ENCODE data around the gene XKR7. TPM values are rescaled to one million over a fixed set of nuclear protein-coding genes. Genes with fewer than 3 reads are reported as not detected.

XKR7 gene
- total RNA-seq, 1 experiment from 2014 or later = 1.3 TPM

- Histone ChIP-seq H3K4me2 (ENCODE audit: insufficient read depth, insufficient read length, low read length) (no peak overlapping the region), H3T11ph (ENCODE audit: low read length) (no peak overlapping the region), H2BK5ac (ENCODE audit: insufficient read length, low read length) (no peak overlapping the region), H2AFZ (ENCODE audit: low read length) (no peak overlapping the region), H3K23ac (ENCODE audit: insufficient read length, low read depth, low read length) (no peak overlapping the region), H2BK120ac (ENCODE audit: low read depth, low read length, poor library complexity, severe bottlenecking) (no peak overlapping the region), H4K91ac (ENCODE audit: insufficient read length, low read depth, low read length) (no peak overlapping the region), H2AK5ac (ENCODE audit: insufficient read length, low read length) (no peak overlapping the region), H3K9me3 (ENCODE audit: control insufficient read depth, low read depth, low read length) (no peaks in the 10 kb centered on the region), H3K23me2 (ENCODE audit: insufficient read length, low read depth, low read length, poor library complexity, severe bottlenecking) (peaks cover under 1% of the 10 kb centered on the region), H2BK15ac (ENCODE audit: low read depth, low read length) (no peak overlapping the region), H2BK20ac (ENCODE audit: low read depth, low read length, poor library complexity, severe bottlenecking) (no peak overlapping the region), H3K18ac (ENCODE audit: insufficient read length, low read depth, low read length) (no peak overlapping the region), H4K5ac (ENCODE audit: insufficient read length, low read depth, low read length) (no peak overlapping the region), H3K56ac (ENCODE audit: insufficient read length, low read depth, low read length) (no peak overlapping the region), H2BK12ac (ENCODE audit: insufficient read length, low read depth, low read length) (no peak overlapping the region), H3K9ac (ENCODE audit: extremely low read depth, insufficient read length, low read length) (no peak overlapping the region), H3K79me2 (ENCODE audit: insufficient read depth, low read length) (no peaks in the 10 kb centered on the region), H3K27ac (ENCODE audit: insufficient read length, low read depth, low read length) (no peak overlapping the region), H3K79me1 (ENCODE audit: insufficient read depth, low read depth, low read length, poor library complexity, severe bottlenecking) (no peaks in the 10 kb centered on the region), H3K14ac (ENCODE audit: insufficient read depth, low read length) (no peak overlapping the region), H3K27me3 (ENCODE audit: insufficient read depth, low read length) (no peaks in the 10 kb centered on the region; the same call in 1 of the 2 replicates), H4K8ac (replicated peaks; ENCODE audit: insufficient read length, low read depth, low read length) (no peak overlapping the region), H3K4ac (ENCODE audit: low read depth, low read length) (no peak overlapping the region), H4K20me1 (ENCODE audit: control insufficient read depth, insufficient read depth, insufficient read length) (no peaks in the 10 kb centered on the region), H3K4me1 (ENCODE audit: insufficient read depth, low read length) (no peaks in the 10 kb centered on the region)
- peaks cover 12 to 16% of the 10 kb centered on the region in 2 experiments for H3K4me1 Mint-ChIP-seq
- H3K9me3 Mint-ChIP-seq = no peaks in the 10 kb centered on the region
- DNase-seq = no peak
- no peak overlapping the region for H3K27ac Mint-ChIP-seq
- TF ChIP-seq CTCF (conservative IDR thresholded peaks at IDR 0.05) = no peak
- no peaks in the 10 kb centered on the region for H3K36me3 Mint-ChIP-seq (ENCODE audit: insufficient read depth in 1 of 3, low read depth in 3 of 3)
- no peak overlapping the region for H3K4me3 Mint-ChIP-seq
- no CpG with 5 or more reads among the region's 3 CpGs for WGBS (ENCODE audit: extremely low coverage, insufficient read length, low lambda C conversion rate)
- H3K27me3 Mint-ChIP-seq (ENCODE audit: low read depth) = peaks cover 41% of the 10 kb centered on the region
Measured at GRCh38 chr20:32045999-32046398, 78.0 kb downstream of the XKR7 start.

All from H9 (cell line).